GM21825 (cell line): Measurements from ENCODE around the gene BBIP1.

Experiments used
- ATAC-seq: cut with Tn5 transposase; IDR thresholded peaks from one replicate; pipeline ENCODE4 v1.9.1; 2021; ENCODE audit warnings: mild to moderate bottlenecking, moderate library complexity; ENCODE audit not compliant: unreplicated experiment

BBIP1 gene

GRCh38 chr10:110863956-110864355 is 55.0 kb downstream of the BBIP1 start:
- no peak for ATAC-seq

GRCh38 chr10:110863361-110863760 is 55.6 kb downstream of the BBIP1 start:
- ATAC-seq = no peak

- no peak for ATAC-seq
Observed at GRCh38 chr10:110862961-110863360, 56.0 kb downstream of the BBIP1 start.

GRCh38 chr10:110861930-110862649 is 56.9 kb downstream of the BBIP1 start:
- ATAC-seq = no peak

GRCh38 chr10:110861476-110861875 is 57.5 kb downstream of the BBIP1 start:
- no peak for ATAC-seq

- ATAC-seq = peak; percentile 43
Observed at GRCh38 chr10:110860576-110861241, 58.3 kb downstream of the BBIP1 start.

- no peak for ATAC-seq
Observed at GRCh38 chr10:110859973-110860376, 59.0 kb downstream of the BBIP1 start.

GRCh38 chr10:110859206-110859972 is 59.6 kb downstream of the BBIP1 start:
- ATAC-seq = no peak

GRCh38 chr10:110858297-110858934 is 60.6 kb downstream of the BBIP1 start:
- ATAC-seq = no peak

- ATAC-seq = no peak
Observed at GRCh38 chr10:110857265-110858171, 61.5 kb downstream of the BBIP1 start.

GRCh38 chr10:110853921-110854605 is 64.9 kb downstream of the BBIP1 start:
- no peak for ATAC-seq

GRCh38 chr10:110852947-110853346 is 66.0 kb downstream of the BBIP1 start:
- no peak for ATAC-seq

GRCh38 chr10:110852255-110852896 is 66.6 kb downstream of the BBIP1 start:
- no peak for ATAC-seq

GRCh38 chr10:110851020-110851612 is 67.9 kb downstream of the BBIP1 start:
- no peak for ATAC-seq

- ATAC-seq = no peak
Observed at GRCh38 chr10:110850099-110850498, 68.9 kb downstream of the BBIP1 start.
